Peyer's patch (tissue), 4 donors: ENCODE results near the gene TNS4. TPM values are rescaled to one million over a fixed set of nuclear protein-coding genes. Genes with fewer than 3 reads are reported as not detected.

Experiments used
- DNase-seq, 3 donors: peaks; one replicate each; pipeline ENCODE4 v3.0.0-alpha.2; 2017 to 2019
- H3K27ac ChIP-seq, 4 donors: fragments of 200-600 bp; sonication (generic); one replicate each; pipeline ENCODE4 v1.5.1; 2016 to 2019
- H3K27me3 ChIP-seq, 2 donors: fragments of 200-600 bp; sonication (generic); one replicate each; pipeline ENCODE4 v1.5.1; 2019
- H3K36me3 ChIP-seq, 3 donors: fragments of 200-600 bp; sonication (generic); one replicate each; pipeline ENCODE4 v1.5.1; 2016 to 2019
- H3K4me1 ChIP-seq, 4 donors: fragments of 200-600 bp; sonication (generic); one replicate each; pipeline ENCODE4 v1.5.1; 2016 to 2019
- H3K4me3 ChIP-seq, 4 donors: fragments of 200-600 bp; sonication (generic); 1 replicate in 3 of 4; 2 replicates in 1 of 4; pipeline ENCODE4 v1.5.1; 2016 to 2019; ENCODE audit warnings: mild to moderate bottlenecking in 1 of 4
- H3K9me3 ChIP-seq, 4 donors: fragments of 200-600 bp; sonication (generic); one replicate each; pipeline ENCODE4 v1.5.1; 2016 to 2019; ENCODE audit warnings: mild to moderate bottlenecking in 1 of 4
- CTCF ChIP-seq, 6 experiments: fragments of 450-650 bp in 4 of 6; fragments of 200-600 bp in 2 of 6; sonication (generic) in 1 of 6; IDR thresholded peaks; one replicate each; pipeline ENCODE4 v1.5.1; 2017 to 2019; ENCODE audit warnings: antibody characterized with exemption in 6 of 6, mild to moderate bottlenecking in 3 of 6, moderate library complexity in 1 of 6
- POLR2A ChIP-seq, 2 donors: fragments of 450-650 bp; IDR thresholded peaks; one replicate each; pipeline ENCODE4 v1.5.1; 2017; ENCODE audit warnings: antibody characterized with exemption in 2 of 2, mild to moderate bottlenecking in 2 of 2, moderate library complexity in 2 of 2
- total RNA-seq, 4 donors: library from RNA; depleted of rRNA; stranded (reverse); fragments of >200 nt; gene quantifications; one replicate each; pipeline ENCODE4 v1.1.0, GENCODE V29; 2016

TNS4 gene
- total RNA-seq, 4 donors from 2014 or later: 0.54 to 2.5 (median 1.7) TPM

DNA sequence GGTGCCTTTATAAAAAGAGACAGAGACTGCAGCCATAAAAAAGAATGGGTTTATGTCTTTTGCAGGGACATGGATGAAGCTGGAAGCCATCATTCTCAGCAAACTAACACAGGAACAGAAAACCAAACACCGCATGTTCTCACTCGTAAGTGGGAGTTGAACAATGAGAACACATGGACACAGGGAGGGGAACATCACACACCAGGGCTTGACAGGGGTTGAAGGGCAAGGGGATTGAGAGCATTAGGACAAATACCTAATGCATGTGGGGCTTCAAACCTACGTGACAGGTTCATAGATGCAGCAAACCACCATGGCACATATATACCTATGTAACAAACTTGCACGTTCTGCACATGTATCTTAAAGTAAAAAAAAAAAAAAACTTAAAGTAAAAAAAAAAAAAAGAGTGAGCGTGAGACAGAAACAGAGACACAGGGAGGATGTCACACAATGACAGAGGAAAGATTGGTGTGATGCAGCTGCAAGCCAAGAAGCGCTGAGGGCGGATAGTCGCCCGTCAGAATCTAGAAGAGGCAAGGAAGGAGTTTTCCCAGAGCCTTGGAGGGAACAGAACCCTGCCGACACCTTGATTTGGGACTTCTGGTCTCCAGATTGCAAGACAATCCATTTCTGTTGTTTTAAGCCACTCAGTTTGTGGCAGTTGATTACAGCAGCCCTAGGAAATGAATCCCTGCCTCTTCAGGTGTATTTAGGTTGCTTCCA lies 27.4 kb upstream of the TNS4 start:
- H3K4me1 ChIP-seq: peaks cover 0 to 17% (median 15%) of the 10 kb centered on the region in 4 donors
- H3K9me3 ChIP-seq: no peaks in the 10 kb centered on the region
- H3K27ac ChIP-seq: no peak overlapping the region
- no peak overlapping the region for H3K4me3 ChIP-seq
- TF ChIP-seq POLR2A (IDR thresholded peaks at IDR 0.05) (no peak), CTCF (IDR thresholded peaks at IDR 0.05) (no peak)
- no peaks in the 10 kb centered on the region for H3K27me3 ChIP-seq
- no peaks in the 10 kb centered on the region for H3K36me3 ChIP-seq
- peak in 2 of 3 donors; percentile 12 to 26 for DNase-seq

GRCh38 chr17:40526668-40527067 lies 25.2 kb upstream of the TNS4 start:
- DNase-seq: peak in 2 of 3 donors; percentile 46 to 52
- Histone ChIP-seq H3K27me3 (no peaks in the 10 kb centered on the region), H3K27ac (peak overlapping the region in 1 of 4 donors; percentile 5)

GRCh38 chr17:40525294-40525693 lies 23.9 kb upstream of the TNS4 start:
- Histone ChIP-seq H3K36me3 (no peaks in the 10 kb centered on the region), H3K9me3 (no peaks in the 10 kb centered on the region), H3K4me3 (no peak overlapping the region), H3K4me1 (no peaks in the 10 kb centered on the region), H3K27me3 (no peaks in the 10 kb centered on the region), H3K27ac (no peak overlapping the region)
- no peak for DNase-seq
- no peak for TF ChIP-seq CTCF (IDR thresholded peaks at IDR 0.05)
- TF ChIP-seq POLR2A (IDR thresholded peaks at IDR 0.05): no peak

More at GRCh38 chr17:40526668-40527067, 25.2 kb upstream of the TNS4 start:
- Histone ChIP-seq H3K36me3 (no peaks in the 10 kb centered on the region), H3K9me3 (no peaks in the 10 kb centered on the region), H3K4me3 (no peak overlapping the region), H3K4me1 (peaks cover 0 to 10% (median 0%) of the 10 kb centered on the region in 4 donors)
- TF ChIP-seq POLR2A (IDR thresholded peaks at IDR 0.05) (no peak), CTCF (IDR thresholded peaks at IDR 0.05) (no peak)

DNA sequence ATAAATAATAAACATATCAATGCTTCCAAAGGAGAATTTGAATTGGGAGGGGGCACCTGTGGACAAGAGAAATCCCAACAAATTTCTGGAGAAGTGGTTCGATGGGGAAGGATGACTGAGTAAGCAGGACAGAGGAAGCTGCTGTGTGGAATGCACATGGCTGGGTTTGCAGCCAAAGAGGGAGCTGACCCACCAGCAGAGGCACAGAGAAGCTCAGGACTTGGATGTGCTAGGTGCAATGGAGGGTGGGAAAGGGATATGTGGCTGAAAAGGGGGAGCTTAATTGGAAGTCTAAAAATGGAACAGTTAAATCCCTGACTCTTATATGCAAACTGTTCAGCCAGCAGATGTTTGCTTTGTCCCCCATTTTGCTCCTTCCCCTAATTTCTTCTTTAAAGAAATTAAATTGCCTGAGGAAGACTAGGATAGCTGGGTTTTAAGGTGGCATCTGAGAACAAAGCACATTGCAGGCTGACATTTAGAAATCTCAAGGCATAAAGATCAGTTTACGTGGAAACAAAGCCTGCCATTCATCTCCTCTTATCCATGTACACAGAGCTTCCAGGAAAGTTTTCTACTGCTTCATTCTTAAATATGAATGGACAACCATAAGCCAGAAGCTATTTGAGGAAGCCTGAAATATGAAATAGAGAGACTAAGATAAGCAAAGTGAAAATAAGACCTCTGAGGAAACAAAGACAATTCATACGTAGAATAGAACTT lies 23.0 kb upstream of the TNS4 start:
- peak in 2 of 3 donors; percentile 6 to 14 for DNase-seq

GRCh38 chr17:40522961-40523310 lies 21.5 kb upstream of the TNS4 start:
- peak overlapping the region in 1 of 4 donors; percentile 18 for H3K27ac ChIP-seq

More for the DNA sequence above, 23.0 kb upstream of the TNS4 start:
- no peaks in the 10 kb centered on the region for H3K4me1 ChIP-seq
- no peak overlapping the region for H3K4me3 ChIP-seq
- no peaks in the 10 kb centered on the region for H3K27me3 ChIP-seq
- H3K9me3 ChIP-seq: no peaks in the 10 kb centered on the region
- TF ChIP-seq CTCF (IDR thresholded peaks at IDR 0.05): no peak
- no peak for TF ChIP-seq POLR2A (IDR thresholded peaks at IDR 0.05)
- H3K36me3 ChIP-seq: no peaks in the 10 kb centered on the region
- no peak overlapping the region for H3K27ac ChIP-seq

More at GRCh38 chr17:40522961-40523310, 21.5 kb upstream of the TNS4 start:
- TF ChIP-seq CTCF (IDR thresholded peaks at IDR 0.05): no peak
- TF ChIP-seq POLR2A (IDR thresholded peaks at IDR 0.05): no peak
- Histone ChIP-seq H3K9me3 (no peaks in the 10 kb centered on the region), H3K4me1 (no peaks in the 10 kb centered on the region), H3K36me3 (no peaks in the 10 kb centered on the region), H3K4me3 (no peak overlapping the region), H3K27me3 (no peaks in the 10 kb centered on the region)
- DNase-seq: peak in 2 of 3 donors; percentile 2 to 7
